GM23338 (cell line): ENCODE data around the gene CMSS1. TPM values are rescaled to one million over a fixed set of nuclear protein-coding genes. Genes with fewer than 3 reads are reported as not detected.

Source experiments
- ATAC-seq: fragments of 200-7000 bp; cut with Tn5 transposase; 3 replicates; pipeline ENCODE4 v1.9.1; 2020
- DNase-seq: peaks from one replicate; pipeline ENCODE4 v3.0.0-alpha.2; 2015; ENCODE audit warnings: low spot score
- H2AFZ ChIP-seq: fragments of 200-600 bp; sonication (generic); 2 replicates; pipeline ENCODE4 v1.8.0; 2016; ENCODE audit warnings: antibody characterized with exemption, mild to moderate bottlenecking, moderate library complexity
- H3F3A ChIP-seq: fragments of 200-600 bp; sonication (generic); replicated peaks from 2 replicates; pipeline ENCODE4 v1.8.0; 2017; ENCODE audit warnings: antibody characterized with exemption, mixed run types, low read depth
- H3K27ac ChIP-seq: fragments of 200-600 bp; sonication (generic); 2 replicates; pipeline ENCODE4 v1.6.1; 2016; ENCODE audit warnings: low read depth
- H3K27me3 ChIP-seq: fragments of 200-600 bp; sonication (generic); 2 replicates; pipeline ENCODE4 v1.8.0; 2016; ENCODE audit warnings: mild to moderate bottlenecking, mixed run types, moderate library complexity; ENCODE audit not compliant: insufficient read depth
- H3K36me3 ChIP-seq: fragments of 200-600 bp; sonication (generic); 2 replicates; pipeline ENCODE4 v1.8.0; 2016; ENCODE audit warnings: mild to moderate bottlenecking; ENCODE audit not compliant: insufficient read depth
- H3K4me1 ChIP-seq: fragments of 200-600 bp; sonication (generic); 2 replicates; pipeline ENCODE4 v1.8.0; 2016; ENCODE audit warnings: mild to moderate bottlenecking, moderate library complexity; ENCODE audit not compliant: insufficient read depth
- H3K4me2 ChIP-seq: fragments of 200-600 bp; sonication (generic); 2 replicates; pipeline ENCODE4 v1.7.1; 2017; ENCODE audit warnings: mixed run types
- H3K4me3 ChIP-seq: fragments of 200-600 bp; sonication (generic); 2 replicates; pipeline ENCODE4 v1.6.1; 2016; ENCODE audit warnings: mixed run types
- H3K79me2 ChIP-seq: fragments of 200-600 bp; sonication (generic); replicated peaks from 2 replicates; pipeline ENCODE4 v1.8.0; 2017; ENCODE audit warnings: mild to moderate bottlenecking; ENCODE audit not compliant: insufficient read depth
- H3K9me2 ChIP-seq: fragments of 200-600 bp; sonication (generic); 2 replicates; pipeline ENCODE4 v1.8.0; 2017; ENCODE audit not compliant: insufficient read depth
- H4K20me1 ChIP-seq: fragments of 200-600 bp; sonication (generic); replicated peaks from 2 replicates; pipeline ENCODE4 v1.8.0; 2017; ENCODE audit warnings: mild to moderate bottlenecking; ENCODE audit not compliant: insufficient read depth
- H3K27ac Mint-ChIP-seq: 2 replicates; pipeline ENCODE4 v1.8.0; 2020; ENCODE audit warnings: inconsistent platforms, mild to moderate bottlenecking, moderate library complexity, mixed read lengths
- H3K27me3 Mint-ChIP-seq: 3 replicates; pipeline ENCODE4 v1.8.0; 2022; ENCODE audit warnings: low read depth, mild to moderate bottlenecking, moderate library complexity, mixed read lengths, inconsistent platforms; ENCODE audit not compliant: insufficient read depth, poor library complexity
- H3K36me3 Mint-ChIP-seq: 3 replicates; pipeline ENCODE4 v1.8.0; 2021; ENCODE audit warnings: low read depth, mild to moderate bottlenecking, inconsistent platforms, moderate library complexity, mixed read lengths
- H3K4me1 Mint-ChIP-seq: 3 replicates; pipeline ENCODE4 v1.8.0; 2020; ENCODE audit warnings: mild to moderate bottlenecking, inconsistent platforms, mixed read lengths
- H3K4me3 Mint-ChIP-seq: 3 replicates; pipeline ENCODE4 v1.8.0; 2021; ENCODE audit warnings: moderate library complexity, mild to moderate bottlenecking, inconsistent platforms, mixed read lengths
- H3K9me3 Mint-ChIP-seq: 3 replicates; pipeline ENCODE4 v1.8.0; 2020; ENCODE audit warnings: moderate library complexity, mild to moderate bottlenecking, inconsistent platforms, mixed read lengths
- CTCF ChIP-seq, 2 experiments: fragments of 200-600 bp in 1 of 2; sonication (generic) in 1 of 2; conservative IDR thresholded peaks; 2 replicates each; pipeline versions ENCODE4 v1.5.1 to v1.6.1; 2016 to 2017; ENCODE audit warnings: antibody characterized with exemption in 2 of 2, low read depth in 2 of 2, mild to moderate bottlenecking in 2 of 2, moderate library complexity in 1 of 2
- ETS1 ChIP-seq: IDR thresholded peaks from 2 replicates; pipeline ENCODE4 v1.6.1; 2016; ENCODE audit warnings: antibody characterized with exemption
- EZH2 ChIP-seq: fragments of 200-600 bp; sonication (generic); IDR thresholded peaks from one replicate; pipeline ENCODE4 v1.8.0; 2017; ENCODE audit warnings: antibody characterized with exemption, mild to moderate bottlenecking, low read depth; ENCODE audit not compliant: unreplicated experiment
- EZH2phosphoT487 ChIP-seq: fragments of 200-600 bp; sonication (generic); IDR thresholded peaks from one replicate; pipeline ENCODE4 v1.8.1; 2018; ENCODE audit warnings: antibody characterized with exemption; ENCODE audit not compliant: unreplicated experiment
- JUNB ChIP-seq: IDR thresholded peaks from one replicate; pipeline ENCODE4 v1.6.1; 2016; ENCODE audit warnings: antibody characterized with exemption; ENCODE audit not compliant: unreplicated experiment
- NANOG ChIP-seq: IDR thresholded peaks from 2 replicates; pipeline ENCODE4 v1.6.1; 2016; ENCODE audit warnings: antibody characterized with exemption, borderline replicate concordance
- ZNF114 ChIP-seq: fragments of 250-450 bp; sonication (Bioruptor Pico); IDR thresholded peaks from 2 replicates; pipeline ENCODE4 v1.5.0; 2020; ENCODE audit warnings: mild to moderate bottlenecking, moderate library complexity
- ZNF462 ChIP-seq: fragments of 250-450 bp; sonication (Bioruptor Pico); IDR thresholded peaks from 2 replicates; pipeline ENCODE4 v1.5.0; 2020; ENCODE audit warnings: mild to moderate bottlenecking, moderate library complexity
- polyA plus RNA-seq: library from polyadenylated mRNA; unstranded; fragments of >200 nt; fragmentation: Nextera tagmentation; extraction: Ambion mirVana; gene quantifications from 2 replicates; pipeline ENCODE4 v1.2.1, GENCODE V29; 2016
- total RNA-seq: library from RNA; depleted of rRNA; stranded (reverse); fragments of >200 nt; shearing (Covaris generic); gene quantifications from 2 replicates; pipeline ENCODE4 v1.2.3, GENCODE V29; 2014

CMSS1 gene
- total and polyA plus RNA-seq, 2 experiments from 2014 or later: 39.4 to 187 TPM

DNA sequence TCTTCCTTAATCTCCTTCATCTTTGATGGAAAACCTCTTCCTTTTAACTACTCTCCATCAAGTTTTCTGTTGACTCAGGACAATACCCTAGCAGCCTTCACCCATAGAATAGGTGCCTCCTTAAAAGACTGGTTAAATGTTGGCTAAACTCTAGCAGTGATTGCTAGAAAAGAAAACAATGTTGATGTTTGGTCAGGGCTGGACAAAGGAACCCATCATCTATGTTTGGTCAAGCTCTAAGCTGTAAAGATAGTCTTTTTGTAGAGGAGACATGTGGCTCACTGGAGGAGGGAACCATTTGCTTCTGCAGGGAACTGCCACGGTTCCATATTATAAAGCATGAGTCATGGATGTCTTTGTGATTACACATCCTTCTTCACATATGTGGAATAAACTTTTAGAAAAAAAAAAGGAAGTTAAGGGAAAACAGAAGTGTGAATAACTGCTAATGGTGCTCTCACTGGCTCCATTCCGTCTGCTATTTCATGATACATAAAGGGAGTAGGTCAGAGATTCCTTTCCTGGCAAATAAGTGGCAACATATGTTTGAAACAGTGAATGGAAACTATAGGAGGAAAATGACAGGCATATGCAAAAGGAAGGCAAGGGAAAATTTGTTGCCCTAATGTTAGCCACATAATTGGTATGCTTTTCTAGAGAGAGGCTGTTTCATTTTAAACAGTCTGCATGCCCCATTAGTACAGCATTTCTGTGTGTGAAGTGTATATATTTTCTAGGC is 78.2 kb downstream of the CMSS1 start:
- Mint-ChIP-seq H3K27me3 (no peaks in the 10 kb centered on the region), H3K36me3 (no peaks in the 10 kb centered on the region), H3K27ac (peak overlapping the region; percentile 88), H3K4me1 (peaks cover 32% of the 10 kb centered on the region), H3K9me3 (no peaks in the 10 kb centered on the region), H3K4me3 (peak overlapping the region; percentile 44; the same call in 1 of the 3 replicates)
- no peaks in the 10 kb centered on the region for H3K36me3 ChIP-seq
- TF ChIP-seq NANOG (no peak), ZNF114 (CRISPR knock-in tag) (no peak), CTCF (conservative IDR thresholded peaks at IDR 0.05; ENCODE audit: low read depth in 2 of 2) (no peak), ZNF462 (CRISPR knock-in tag) (0 out of 2 replicates have a peak, but pooled peaks have one; percentile 36), ETS1 (no peak), EZH2 (no peak), EZH2phosphoT487 (no peak), JUNB (no peak)
- peaks cover 37% of the 10 kb centered on the region for H3K4me1 ChIP-seq
- H3K4me2 ChIP-seq: peak overlapping the region; percentile 25; the same call in 1 of the 2 replicates
- H3K27ac ChIP-seq: peak overlapping the region; percentile 61; the same call in 1 of the 2 replicates
- peaks cover 16% of the 10 kb centered on the region for H3K79me2 ChIP-seq
- no peaks in the 10 kb centered on the region for H3K9me2 ChIP-seq
- no peak overlapping the region for H2AFZ ChIP-seq
- DNase-seq (no peak), ATAC-seq (no peak; the same call in 2 of the 3 replicates)
- H3K4me3 ChIP-seq: no peak overlapping the region
- H3K27me3 ChIP-seq: no peaks in the 10 kb centered on the region
- H3F3A ChIP-seq: no peaks in the 10 kb centered on the region
- H4K20me1 ChIP-seq: no peaks in the 10 kb centered on the region
